Trophoblast cell (in vitro differentiated cells and primary cell): ENCODE data around the gene CELA3B.
"Not testable (repeated sequence)": the region's sequence is repeated elsewhere in the genome, so short reads cannot be mapped to it uniquely, and the experiment has no call there.

Experiments
- DNase-seq, 2 donors: peaks; one replicate each; pipeline ENCODE4 v3.0.0-alpha.2; 2016
- H2AFZ ChIP-seq: 2 replicates; pipeline ENCODE4 v1.6.1; 2013; ENCODE audit warnings: low read length, moderate library complexity, mild to moderate bottlenecking; ENCODE audit not compliant: insufficient read depth, poor library complexity
- H2AK5ac ChIP-seq: 2 replicates; pipeline ENCODE4 v1.6.1; 2013; ENCODE audit warnings: mild to moderate bottlenecking, low read length
- H2BK120ac ChIP-seq: 2 replicates; pipeline ENCODE4 v1.6.1; 2013; ENCODE audit warnings: low read length, mild to moderate bottlenecking, moderate library complexity; ENCODE audit not compliant: insufficient read depth, poor library complexity
- H2BK12ac ChIP-seq: 2 replicates; pipeline ENCODE4 v1.6.1; 2013; ENCODE audit warnings: mild to moderate bottlenecking, low read length, moderate library complexity
- H2BK5ac ChIP-seq: 2 replicates; pipeline ENCODE4 v1.6.1; 2013; ENCODE audit warnings: low read length, low read depth, moderate library complexity, mild to moderate bottlenecking; ENCODE audit not compliant: poor library complexity
- H3K14ac ChIP-seq: 2 replicates; pipeline ENCODE4 v1.6.1; 2013; ENCODE audit warnings: mild to moderate bottlenecking, low read length
- H3K18ac ChIP-seq: 2 replicates; pipeline ENCODE4 v1.6.1; 2013; ENCODE audit warnings: mild to moderate bottlenecking, low read length
- H3K23ac ChIP-seq: 2 replicates; pipeline ENCODE4 v1.6.1; 2013; ENCODE audit warnings: low read length
- H3K27ac ChIP-seq: 2 replicates; pipeline ENCODE4 v1.5.1; 2013; ENCODE audit warnings: low read depth, mild to moderate bottlenecking, inconsistent platforms, low read length, moderate library complexity
- H3K27me3 ChIP-seq: 2 replicates; pipeline ENCODE4 v1.6.1; 2013; ENCODE audit warnings: inconsistent platforms, mild to moderate bottlenecking, low read length, moderate library complexity; ENCODE audit not compliant: insufficient read depth
- H3K36me3 ChIP-seq, 2 experiments: 1 replicate in 1 of 2; 2 replicates in 1 of 2; pipeline ENCODE4 v1.6.1; 2013; ENCODE audit warnings: low read length in 2 of 2, mild to moderate bottlenecking in 2 of 2, moderate library complexity in 1 of 2; ENCODE audit not compliant: insufficient read depth in 2 of 2, control insufficient read depth in 1 of 2
- H3K4ac ChIP-seq: 2 replicates; pipeline ENCODE4 v1.6.1; 2013; ENCODE audit warnings: low read depth, mild to moderate bottlenecking, low read length, moderate library complexity
- H3K4me1 ChIP-seq, 2 experiments: 1 replicate in 1 of 2; 2 replicates in 1 of 2; pipeline ENCODE4 v1.6.1; 2013; ENCODE audit warnings: low read length in 2 of 2, mild to moderate bottlenecking in 2 of 2, moderate library complexity in 1 of 2; ENCODE audit not compliant: insufficient read depth in 2 of 2, control insufficient read depth in 1 of 2
- H3K4me2 ChIP-seq: 2 replicates; pipeline ENCODE4 v1.6.1; 2013; ENCODE audit warnings: inconsistent platforms, mild to moderate bottlenecking, low read length, moderate library complexity
- H3K4me3 ChIP-seq: 2 replicates; pipeline ENCODE4 v1.5.1; 2013; ENCODE audit warnings: mild to moderate bottlenecking, low read depth, low read length, inconsistent platforms
- H3K79me1 ChIP-seq: one replicate; pipeline ENCODE4 v1.6.1; 2013; ENCODE audit warnings: low read length
- H3K79me2 ChIP-seq: 2 replicates; pipeline ENCODE4 v1.6.1; 2013; ENCODE audit warnings: low read length, mild to moderate bottlenecking; ENCODE audit not compliant: control insufficient read depth, insufficient read depth, poor library complexity
- H3K9ac ChIP-seq: 2 replicates; pipeline ENCODE4 v1.6.1; 2013; ENCODE audit warnings: mild to moderate bottlenecking, low read length
- H3K9me3 ChIP-seq: 2 replicates; pipeline ENCODE4 v1.6.1; 2013; ENCODE audit warnings: low read depth, mild to moderate bottlenecking, control low read depth, inconsistent platforms, low read length; ENCODE audit not compliant: insufficient read depth
- H4K12ac ChIP-seq: 2 replicates; pipeline ENCODE4 v1.6.1; 2013; ENCODE audit warnings: low read depth, mild to moderate bottlenecking, low read length, moderate library complexity
- H4K8ac ChIP-seq: 2 replicates; pipeline ENCODE4 v1.6.1; 2013; ENCODE audit warnings: low read depth, mild to moderate bottlenecking, low read length, moderate library complexity
- H4K91ac ChIP-seq: one replicate; pipeline ENCODE4 v1.6.1; 2013; ENCODE audit warnings: low read depth, mild to moderate bottlenecking, low read length, moderate library complexity
- WGBS: extraction: QIAGEN DNeasy Blood & Tissue Kit; methylation state at CpG from one replicate; pipeline ENCODE4 v1.1.7; 2013; ENCODE audit warnings: missing lambda C conversion rate; ENCODE audit not compliant: insufficient read length, insufficient coverage; ENCODE audit errors: extremely low coverage; 5-methylcytosine and 5-hydroxymethylcytosine counted together

CELA3B gene

GRCh38 chr1:21970523-21970922 is 6.3 kb upstream of the CELA3B start:
- WGBS, result no CpG with 5 or more reads among the region's 4 CpGs
- not testable (repeated sequence) for H2AFZ ChIP-seq, H3K14ac ChIP-seq, H3K23ac ChIP-seq, H3K9me3 ChIP-seq, H2BK120ac ChIP-seq, H3K4me1 ChIP-seq, H3K4me2 ChIP-seq, H3K27ac ChIP-seq, H2BK5ac ChIP-seq, H3K9ac ChIP-seq, H2BK12ac ChIP-seq, H3K36me3 ChIP-seq, H3K4me3 ChIP-seq, H3K27me3 ChIP-seq, DNase-seq, H4K12ac ChIP-seq, H3K18ac ChIP-seq, H4K91ac ChIP-seq, H4K8ac ChIP-seq, H3K4ac ChIP-seq, H2AK5ac ChIP-seq, H3K79me1 ChIP-seq, H3K79me2 ChIP-seq

- H2BK12ac ChIP-seq, H3K4ac ChIP-seq, H2AK5ac ChIP-seq, H3K4me1 ChIP-seq, H4K8ac ChIP-seq, H3K27ac ChIP-seq, H3K79me2 ChIP-seq, DNase-seq, H2AFZ ChIP-seq, H3K4me3 ChIP-seq, H3K27me3 ChIP-seq, H3K9me3 ChIP-seq, H3K9ac ChIP-seq, H3K14ac ChIP-seq, H2BK120ac ChIP-seq, H4K91ac ChIP-seq, H3K79me1 ChIP-seq, H3K4me2 ChIP-seq, H3K18ac ChIP-seq, H3K36me3 ChIP-seq, H3K23ac ChIP-seq, H2BK5ac ChIP-seq, H4K12ac ChIP-seq: not testable (repeated sequence)
- WGBS, result no CpG with 5 or more reads among the region's 2 CpGs
Measured at GRCh38 chr1:21972973-21973441, 3.8 kb upstream of the CELA3B start.

- not testable (repeated sequence) for DNase-seq, H3K4me3 ChIP-seq, H2BK12ac ChIP-seq, H3K27me3 ChIP-seq, H3K79me2 ChIP-seq, H4K8ac ChIP-seq, H4K12ac ChIP-seq, H3K4me2 ChIP-seq, H3K79me1 ChIP-seq, H3K4me1 ChIP-seq, H3K14ac ChIP-seq, H3K27ac ChIP-seq, H3K9ac ChIP-seq, H2AFZ ChIP-seq, H3K4ac ChIP-seq, H2BK5ac ChIP-seq, H3K23ac ChIP-seq, H3K9me3 ChIP-seq, H2AK5ac ChIP-seq, H3K36me3 ChIP-seq, H2BK120ac ChIP-seq, H3K18ac ChIP-seq, H4K91ac ChIP-seq
- WGBS, result no CpG with 5 or more reads among the region's 8 CpGs
Measured at GRCh38 chr1:21973948-21974347, 2.9 kb upstream of the CELA3B start.

- not testable (repeated sequence) for H2AFZ ChIP-seq, H3K18ac ChIP-seq, H3K79me1 ChIP-seq, H3K36me3 ChIP-seq, H2BK12ac ChIP-seq, H3K27me3 ChIP-seq, H3K4me2 ChIP-seq, H3K14ac ChIP-seq, H3K4me3 ChIP-seq, H3K4ac ChIP-seq, H2BK5ac ChIP-seq, H4K91ac ChIP-seq, H3K27ac ChIP-seq, H4K12ac ChIP-seq, H3K9me3 ChIP-seq, H3K4me1 ChIP-seq, H3K9ac ChIP-seq, H3K23ac ChIP-seq, H2AK5ac ChIP-seq, H3K79me2 ChIP-seq
- Histone ChIP-seq H2BK120ac (peak overlapping the region; percentile 22), H4K8ac (peak overlapping the region; percentile 19)
- WGBS, result no CpG with 5 or more reads among the region's 6 CpGs
- DNase-seq, result peak in 1 of 2 donors; percentile 31
Measured at GRCh38 chr1:21974699-21975098, 2.1 kb upstream of the CELA3B start.
